PC-9 (cell line): ENCODE results near the gene MAB21L4. TPM values are rescaled to one million over a fixed set of nuclear protein-coding genes. Genes with fewer than 3 reads are reported as not detected.

Source experiments
- BruUV-seq: library from RNA; stranded (reverse); fragments of 400-500 nt; replicated peaks from 2 replicates; lab custom pipeline; 2021; lab: Mats Ljungman, UMichigan
- CTCF ChIA-PET: fragments of 300-600 bp; sonication (Branson Sonifier 250); formaldehyde crosslinking; loops from one replicate; lab custom pipeline; 2022; ENCODE audit warnings: antibody characterized with exemption; lab: Charles Lee
- POLR2A ChIA-PET: fragments of 300-600 bp; sonication (Branson Sonifier 250); formaldehyde crosslinking; loops from one replicate; lab custom pipeline; 2022; ENCODE audit warnings: antibody characterized with exemption; ENCODE audit not compliant: unreplicated experiment; lab: Charles Lee
- DNase-seq, 2 experiments: peaks; one replicate each; pipeline versions ENCODE4 v3.0.0 to v3.0.0-alpha.2; 2015 to 2022; ENCODE audit warnings: mixed read lengths in 1 of 2
- H2AFZ ChIP-seq: fragments of 200-600 bp; sonication (generic); 2 replicates; pipeline ENCODE4 v1.8.1; 2017; ENCODE audit warnings: antibody characterized with exemption
- H3F3A ChIP-seq: fragments of 200-600 bp; sonication (generic); 2 replicates; pipeline ENCODE4 v1.8.1; 2017; ENCODE audit warnings: antibody characterized with exemption, mild to moderate bottlenecking, low read depth; ENCODE audit not compliant: insufficient read depth
- H3K27ac ChIP-seq: fragments of 200-600 bp; sonication (generic); 2 replicates; pipeline ENCODE4 v1.6.1; 2016; ENCODE audit warnings: mixed run types
- H3K27me3 ChIP-seq: fragments of 200-600 bp; sonication (generic); 2 replicates; pipeline ENCODE4 v1.6.1; 2016; ENCODE audit warnings: low read depth, mixed run types; ENCODE audit not compliant: insufficient read depth
- H3K36me3 ChIP-seq: fragments of 200-600 bp; sonication (generic); 2 replicates; pipeline ENCODE4 v1.6.1; 2016; ENCODE audit warnings: low read depth, mixed run types
- H3K4me1 ChIP-seq: fragments of 200-600 bp; sonication (generic); replicated peaks from 2 replicates; pipeline ENCODE4 v1.6.1; 2016; ENCODE audit warnings: mixed run types; ENCODE audit not compliant: insufficient read depth
- H3K4me2 ChIP-seq: fragments of 200-600 bp; sonication (generic); 2 replicates; pipeline ENCODE4 v1.6.1; 2017; ENCODE audit warnings: mixed run types
- H3K4me3 ChIP-seq: fragments of 200-600 bp; sonication (generic); 2 replicates; pipeline ENCODE4 v1.6.1; 2016; ENCODE audit warnings: mixed run types
- H3K79me2 ChIP-seq: fragments of 200-600 bp; sonication (generic); 2 replicates; pipeline ENCODE4 v1.6.1; 2017; ENCODE audit warnings: low read depth, mixed run types
- H3K9me2 ChIP-seq: fragments of 200-600 bp; sonication (generic); 2 replicates; pipeline ENCODE4 v1.8.1; 2017; ENCODE audit warnings: mild to moderate bottlenecking; ENCODE audit not compliant: insufficient read depth
- H3K9me3 ChIP-seq: fragments of 200-600 bp; sonication (generic); 2 replicates; pipeline ENCODE4 v1.8.1; 2016; ENCODE audit warnings: low read depth; ENCODE audit not compliant: insufficient read depth
- H4K20me1 ChIP-seq: fragments of 200-600 bp; sonication (generic); 2 replicates; pipeline ENCODE4 v1.8.1; 2017; ENCODE audit not compliant: insufficient read depth
- EZH2 ChIP-seq: fragments of 200-600 bp; sonication (generic); IDR thresholded peaks from 2 replicates; pipeline ENCODE4 v1.8.0; 2017; ENCODE audit warnings: antibody characterized with exemption, low read depth
- intact Hi-C: fragments of 100-400 bp; cut with micrococcal nuclease; formaldehyde crosslinking; loops from one replicate; pipeline ENCODE4 v1.10.0; 2022; ENCODE audit not compliant: unreplicated experiment
- total RNA-seq: library from RNA; stranded (reverse); gene quantifications from 2 replicates; pipeline ENCODE4 v1.2.3, GENCODE V29; 2021
- TF ChIP-seq, protein P1 (sequence below): fragments of 200-600 bp; sonication (generic); conservative IDR thresholded peaks from 2 replicates; pipeline ENCODE4 v1.6.1; 2017; ENCODE audit warnings: mixed run types, antibody characterized with exemption, mild to moderate bottlenecking, moderate library complexity

The MAB21L4 gene
- total RNA-seq, 1 experiment from 2014 or later: 68.8 TPM

DNA sequence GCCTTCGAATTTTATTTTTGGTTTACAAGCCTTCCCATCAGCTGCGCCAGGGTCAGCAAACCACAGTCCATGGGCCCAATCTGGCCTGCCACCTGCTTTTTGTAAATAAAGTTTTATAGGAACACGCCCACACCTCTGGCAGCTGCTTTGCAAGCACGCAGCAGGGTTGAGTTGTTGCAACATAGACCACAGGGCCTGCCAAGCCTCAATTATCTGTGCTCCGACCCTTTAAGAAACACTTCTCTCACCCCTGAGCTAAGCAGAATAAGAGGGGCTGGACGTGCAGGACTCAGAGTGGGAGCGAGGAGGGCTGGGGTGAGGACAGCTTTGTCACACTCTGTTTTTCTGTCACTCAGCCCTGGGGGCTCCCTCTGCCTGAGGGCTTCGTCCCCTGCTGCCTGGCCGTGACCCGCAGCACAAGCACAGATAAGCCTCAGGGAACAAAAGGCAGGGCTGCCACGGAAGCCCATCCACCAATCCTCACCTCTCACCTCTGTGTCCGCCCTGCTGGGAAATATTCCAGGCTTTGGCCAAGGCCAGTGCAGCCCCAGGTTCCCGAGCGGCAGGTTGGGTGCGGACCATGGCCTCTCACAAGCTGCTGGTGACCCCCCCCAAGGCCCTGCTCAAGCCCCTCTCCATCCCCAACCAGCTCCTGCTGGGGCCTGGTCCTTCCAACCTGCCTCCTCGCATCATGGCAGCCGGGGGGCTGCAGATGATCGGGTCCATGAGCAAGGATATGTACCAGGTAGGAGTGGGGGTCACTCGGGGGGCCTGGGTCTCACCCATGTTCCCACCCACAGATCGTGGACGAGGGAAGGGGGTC, 27.5 kb downstream of the MAB21L4 start, which contains the start of gene AGXT:
TSS of gene AGXT (plus strand) at position 539 of the 823 bp plus-strand sequence. CDS start at position 581, 42 bp downstream.
- ChIA-PET CTCF (no interaction called here), POLR2A (no interaction called here)
- peaks cover 5% of the 10 kb centered on the region; the same call in 1 of the 2 replicates for H3F3A ChIP-seq
- H3K79me2 ChIP-seq: no peaks in the 10 kb centered on the region
- BruUV-seq: no TSS peak
- TF ChIP-seq, protein P1, sequence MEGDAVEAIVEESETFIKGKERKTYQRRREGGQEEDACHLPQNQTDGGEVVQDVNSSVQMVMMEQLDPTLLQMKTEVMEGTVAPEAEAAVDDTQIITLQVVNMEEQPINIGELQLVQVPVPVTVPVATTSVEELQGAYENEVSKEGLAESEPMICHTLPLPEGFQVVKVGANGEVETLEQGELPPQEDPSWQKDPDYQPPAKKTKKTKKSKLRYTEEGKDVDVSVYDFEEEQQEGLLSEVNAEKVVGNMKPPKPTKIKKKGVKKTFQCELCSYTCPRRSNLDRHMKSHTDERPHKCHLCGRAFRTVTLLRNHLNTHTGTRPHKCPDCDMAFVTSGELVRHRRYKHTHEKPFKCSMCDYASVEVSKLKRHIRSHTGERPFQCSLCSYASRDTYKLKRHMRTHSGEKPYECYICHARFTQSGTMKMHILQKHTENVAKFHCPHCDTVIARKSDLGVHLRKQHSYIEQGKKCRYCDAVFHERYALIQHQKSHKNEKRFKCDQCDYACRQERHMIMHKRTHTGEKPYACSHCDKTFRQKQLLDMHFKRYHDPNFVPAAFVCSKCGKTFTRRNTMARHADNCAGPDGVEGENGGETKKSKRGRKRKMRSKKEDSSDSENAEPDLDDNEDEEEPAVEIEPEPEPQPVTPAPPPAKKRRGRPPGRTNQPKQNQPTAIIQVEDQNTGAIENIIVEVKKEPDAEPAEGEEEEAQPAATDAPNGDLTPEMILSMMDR: no peak
- no peak for TF ChIP-seq EZH2
- no peaks in the 10 kb centered on the region for H3K9me2 ChIP-seq
- no peaks in the 10 kb centered on the region for H3K36me3 ChIP-seq
- H3K9me3 ChIP-seq: no peaks in the 10 kb centered on the region
- no peak within 1 kb of the TSS for H2AFZ ChIP-seq
- peak within 1 kb of the TSS; percentile 66 for H3K4me2 ChIP-seq
- H4K20me1 ChIP-seq: no peaks in the 10 kb centered on the region
- peak in 1 of 2 experiments; percentile 76 for DNase-seq
- no peak within 1 kb of the TSS for H3K27ac ChIP-seq
- intact Hi-C loops: no loop called here
- peaks cover 14% of the 10 kb centered on the region for H3K4me1 ChIP-seq
- H3K4me3 ChIP-seq: no peak within 1 kb of the TSS
- no peaks in the 10 kb centered on the region for H3K27me3 ChIP-seq

DNA sequence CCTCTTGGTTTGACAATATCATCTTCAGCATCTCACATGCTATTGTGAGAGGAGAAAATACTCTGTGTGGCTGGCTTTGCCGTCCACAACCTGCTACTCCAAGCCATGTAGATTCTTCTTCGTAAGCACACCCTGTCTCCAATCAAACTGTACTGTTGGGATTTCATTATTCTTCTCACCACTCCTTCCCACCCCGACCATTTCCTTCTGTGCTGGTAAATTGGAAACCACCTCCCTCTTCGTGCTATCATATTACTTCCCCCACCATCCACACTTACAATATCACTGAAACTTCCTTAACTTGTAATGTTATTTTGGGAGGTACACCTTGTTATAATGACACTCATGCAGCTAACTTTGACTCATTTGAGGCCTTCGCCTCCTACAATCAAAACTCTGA, 30.6 kb downstream of the MAB21L4 start:
- intact Hi-C loops: no loop called here
- BruUV-seq: no TSS peak
- H3F3A ChIP-seq: peaks cover 8% of the 10 kb centered on the region
- H2AFZ ChIP-seq: no peak overlapping the region
- DNase-seq: no peak
- ChIA-PET POLR2A (interaction anchor here (0.7 kb wide), 1 partner anchor 26 kb away, joined by 4 read pairs; no protein-coding TSS in a partner anchor), CTCF (no interaction called here)
- no peaks in the 10 kb centered on the region for H4K20me1 ChIP-seq
- H3K4me1 ChIP-seq: peaks cover 14% of the 10 kb centered on the region
- TF ChIP-seq EZH2: no peak
- H3K9me2 ChIP-seq: no peaks in the 10 kb centered on the region
- no peaks in the 10 kb centered on the region for H3K27me3 ChIP-seq
- H3K4me3 ChIP-seq: no peak overlapping the region
- no peak overlapping the region for H3K27ac ChIP-seq
- no peaks in the 10 kb centered on the region for H3K9me3 ChIP-seq
- H3K36me3 ChIP-seq: no peaks in the 10 kb centered on the region
- H3K4me2 ChIP-seq: no peak overlapping the region
- H3K79me2 ChIP-seq: no peaks in the 10 kb centered on the region

DNA sequence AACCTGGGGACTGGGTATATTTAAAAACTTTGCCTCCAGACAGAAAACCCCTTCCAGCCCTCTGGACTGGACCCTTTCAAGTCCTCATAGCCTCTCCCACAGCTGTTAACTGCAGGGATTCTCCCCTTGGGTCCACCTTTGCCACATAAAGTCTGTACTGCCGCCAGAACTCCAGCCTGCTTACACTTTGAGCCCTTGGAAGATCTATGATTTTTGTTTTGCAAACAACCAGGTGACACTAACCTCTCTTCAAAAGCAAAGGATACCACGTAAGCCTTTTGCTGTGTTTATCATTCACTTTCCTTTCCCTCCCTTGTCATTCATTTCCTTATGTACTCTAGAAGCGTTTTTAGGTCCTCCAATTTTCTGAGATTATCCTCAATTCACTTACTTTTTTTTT, 31.5 kb downstream of the MAB21L4 start:
- intact Hi-C loops: no loop called here
- peaks cover 14% of the 10 kb centered on the region for H3K4me1 ChIP-seq
- H3K4me3 ChIP-seq: no peak overlapping the region
- H3K27ac ChIP-seq: no peak overlapping the region
- no peaks in the 10 kb centered on the region for H3K79me2 ChIP-seq
- no peaks in the 10 kb centered on the region for H3K36me3 ChIP-seq
- ChIA-PET POLR2A (no interaction called here), CTCF (no interaction called here)
- H3F3A ChIP-seq: peaks cover 8% of the 10 kb centered on the region
- no peaks in the 10 kb centered on the region for H3K27me3 ChIP-seq
- H3K9me2 ChIP-seq: no peaks in the 10 kb centered on the region
- no peaks in the 10 kb centered on the region for H4K20me1 ChIP-seq
- no peak overlapping the region for H2AFZ ChIP-seq
- no peak overlapping the region for H3K4me2 ChIP-seq
- TF ChIP-seq, protein P1: no peak
- TF ChIP-seq EZH2: no peak
- no peaks in the 10 kb centered on the region for H3K9me3 ChIP-seq
- no peak for DNase-seq
- BruUV-seq: no TSS peak
